Activated CD4-positive, alpha-beta memory T cell treated with anti-CD3 and anti-CD28 coated beads, Interleukin-2, amount 10 ng/mL, durations not matched to agents 7 days and 5 days (primary cell): ENCODE results near the gene GAP43. TPM values are rescaled to one million over a fixed set of nuclear protein-coding genes. Genes with fewer than 3 reads are reported as not detected.

ENCODE experiments used
- CTCF ChIA-PET: fragments of 350-600 bp; sonication (Branson Sonifier 250); formaldehyde crosslinking; loops from one replicate; lab custom pipeline; 2021; ENCODE audit warnings: antibody characterized with exemption, inconsistent platforms; lab: Charles Lee
- POLR2A ChIA-PET: fragments of 350-600 bp; sonication (Branson Sonifier 250); formaldehyde crosslinking; loops from one replicate; lab custom pipeline; 2021; ENCODE audit warnings: antibody characterized with exemption; lab: Charles Lee
- DNase-seq: peaks from one replicate; pipeline ENCODE4 v3.0.0-alpha.2; 2020
- H3K27ac Mint-ChIP-seq: one replicate; pipeline ENCODE4 v1.8.0; 2021; ENCODE audit warnings: mild to moderate bottlenecking, mixed read lengths
- H3K27me3 Mint-ChIP-seq: one replicate; pipeline ENCODE4 v1.8.0; 2021; ENCODE audit warnings: mixed read lengths
- H3K36me3 Mint-ChIP-seq: one replicate; pipeline ENCODE4 v1.8.0; 2021; ENCODE audit warnings: low read depth, mixed read lengths
- H3K4me1 Mint-ChIP-seq: one replicate; pipeline ENCODE4 v1.8.0; 2021; ENCODE audit warnings: mixed read lengths
- H3K4me3 Mint-ChIP-seq: one replicate; pipeline ENCODE4 v1.8.0; 2021; ENCODE audit warnings: mild to moderate bottlenecking, mixed read lengths
- H3K9me3 Mint-ChIP-seq: one replicate; pipeline ENCODE4 v1.8.0; 2021; ENCODE audit warnings: mixed read lengths
- total RNA-seq, 2 experiments: library from RNA; stranded (reverse); gene quantifications; one replicate each; pipeline ENCODE4 v1.2.3, GENCODE V29; 2021

The GAP43 gene
- total RNA-seq, 2 experiments from 2014 or later, result not detected

DNA sequence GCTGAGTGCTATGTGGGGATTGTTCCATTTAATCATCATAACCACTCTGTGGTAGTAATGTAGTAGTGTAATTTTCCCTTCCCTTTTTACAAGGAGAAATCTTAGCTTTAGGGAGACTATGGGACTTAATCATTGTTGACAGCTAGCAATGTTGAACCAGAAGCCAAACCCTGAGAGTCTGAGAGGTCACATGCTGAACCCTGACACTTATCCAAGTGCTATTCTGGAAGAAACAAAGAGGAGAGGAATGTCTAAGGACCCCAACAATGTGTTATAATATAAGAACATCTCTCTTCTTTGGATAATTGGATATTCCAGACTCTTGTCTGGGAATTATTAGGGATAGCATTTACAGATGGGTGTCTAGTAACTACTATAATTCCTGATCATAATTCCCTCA lies 58.4 kb downstream of the GAP43 start:
- no peaks in the 10 kb centered on the region for H3K9me3 Mint-ChIP-seq
- ChIA-PET POLR2A (no interaction called here), CTCF (no interaction called here)
- no peak for DNase-seq
- H3K4me3 Mint-ChIP-seq, result no peak overlapping the region
- no peaks in the 10 kb centered on the region for H3K4me1 Mint-ChIP-seq
- no peak overlapping the region for H3K27ac Mint-ChIP-seq
- peaks cover 23% of the 10 kb centered on the region for H3K27me3 Mint-ChIP-seq
- H3K36me3 Mint-ChIP-seq, result no peaks in the 10 kb centered on the region

DNA sequence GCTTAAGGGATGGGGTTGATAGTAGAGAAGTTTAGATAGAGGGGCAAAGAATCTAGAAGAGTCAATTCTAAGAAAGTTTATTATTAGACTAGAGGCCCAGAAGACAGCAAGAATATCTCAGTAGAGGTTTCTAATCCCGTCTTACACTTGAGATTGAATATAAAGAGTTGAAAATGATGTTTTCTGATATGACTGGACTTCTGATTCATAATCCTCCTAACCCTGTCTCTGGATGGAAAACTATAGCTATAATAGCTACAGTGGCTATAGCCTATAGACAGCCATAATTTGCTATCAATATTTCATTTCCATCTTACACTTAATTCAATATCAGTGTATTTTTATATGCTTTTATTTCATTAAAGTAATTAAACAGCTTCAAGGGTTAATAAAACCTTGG lies 60.0 kb downstream of the GAP43 start:
- POLR2A ChIA-PET, result no interaction called here
- Mint-ChIP-seq H3K27ac (no peak overlapping the region), H3K36me3 (no peaks in the 10 kb centered on the region), H3K4me3 (no peak overlapping the region), H3K27me3 (peaks cover 18% of the 10 kb centered on the region), H3K9me3 (no peaks in the 10 kb centered on the region), H3K4me1 (no peaks in the 10 kb centered on the region)
- CTCF ChIA-PET, result interaction anchor here (2.4 kb wide), 1 partner anchor 25 kb away, joined by 7 read pairs; no protein-coding TSS in a partner anchor
- no peak for DNase-seq

DNA sequence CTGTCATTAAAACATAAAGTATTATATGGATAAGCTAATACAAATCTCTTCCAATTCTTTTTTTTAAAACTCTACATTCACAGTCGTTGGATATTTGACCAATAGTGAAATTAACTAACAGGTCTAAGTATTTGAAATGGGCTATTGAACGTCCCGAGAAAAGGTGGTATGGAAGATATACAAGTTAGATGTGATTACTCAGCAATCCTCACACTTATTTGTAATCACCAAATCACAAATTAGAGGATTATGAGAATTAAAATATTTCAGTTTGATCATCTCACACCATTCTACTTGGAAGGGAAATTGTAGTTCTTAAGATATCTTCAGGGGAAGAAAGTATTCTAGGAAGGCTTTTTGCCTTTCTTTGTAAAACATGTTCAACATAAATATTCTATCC lies 60.5 kb downstream of the GAP43 start:
- no peak for DNase-seq
- H3K4me3 Mint-ChIP-seq, result no peak overlapping the region
- no peaks in the 10 kb centered on the region for H3K36me3 Mint-ChIP-seq
- no peak overlapping the region for H3K27ac Mint-ChIP-seq
- no peaks in the 10 kb centered on the region for H3K9me3 Mint-ChIP-seq
- H3K27me3 Mint-ChIP-seq, result peaks cover 17% of the 10 kb centered on the region
- ChIA-PET POLR2A (no interaction called here), CTCF (interaction anchor here (2.4 kb wide), 1 partner anchor 26 kb away, joined by 7 read pairs; no protein-coding TSS in a partner anchor)
- no peaks in the 10 kb centered on the region for H3K4me1 Mint-ChIP-seq

DNA sequence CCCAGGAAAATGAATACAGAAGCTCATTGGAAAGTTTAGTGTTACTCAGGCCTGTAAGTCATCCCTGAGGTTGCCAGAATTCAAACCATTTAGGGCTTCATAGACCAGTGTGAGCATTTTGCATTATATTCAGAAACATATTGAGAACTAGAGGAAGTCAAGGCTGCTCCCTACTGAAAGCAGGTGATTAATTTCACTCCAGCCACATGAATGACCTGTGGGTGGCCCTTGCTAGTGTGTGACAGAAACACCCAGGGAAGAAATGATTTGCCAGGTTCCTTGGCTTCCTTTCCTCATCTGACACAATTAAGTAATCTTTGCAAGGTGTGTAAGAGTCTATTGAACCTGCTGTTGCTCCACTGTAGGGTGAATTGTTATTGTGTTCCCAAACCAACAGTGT lies 61.8 kb downstream of the GAP43 start:
- no peaks in the 10 kb centered on the region for H3K9me3 Mint-ChIP-seq
- no peak overlapping the region for H3K27ac Mint-ChIP-seq
- H3K27me3 Mint-ChIP-seq, result peaks cover 7% of the 10 kb centered on the region
- DNase-seq, result no peak
- no peaks in the 10 kb centered on the region for H3K36me3 Mint-ChIP-seq
- ChIA-PET CTCF (interaction anchor here (2.4 kb wide), 1 partner anchor 27 kb away, joined by 7 read pairs; no protein-coding TSS in a partner anchor), POLR2A (no interaction called here)
- no peaks in the 10 kb centered on the region for H3K4me1 Mint-ChIP-seq
- no peak overlapping the region for H3K4me3 Mint-ChIP-seq

DNA sequence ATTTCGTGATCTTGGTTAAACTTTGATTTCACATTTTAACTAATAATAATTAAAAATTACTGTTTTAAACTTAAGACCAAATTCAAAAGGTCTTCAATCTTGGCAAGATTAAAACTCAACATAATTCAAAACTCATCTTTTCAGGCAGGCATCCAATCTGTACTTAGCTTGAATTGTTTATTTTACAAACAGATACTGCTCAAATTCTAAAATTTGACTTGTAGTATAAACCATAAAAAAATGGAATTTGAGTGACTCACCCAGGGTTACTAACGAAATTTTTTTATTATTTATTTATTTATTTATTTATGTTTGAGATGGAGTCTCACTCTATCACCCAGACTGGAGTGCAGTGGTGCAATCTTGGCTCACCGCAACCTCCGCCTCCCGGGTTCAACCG lies 64.4 kb downstream of the GAP43 start:
- no peak for DNase-seq
- POLR2A ChIA-PET, result no interaction called here
- no peaks in the 10 kb centered on the region for H3K9me3 Mint-ChIP-seq
- no peak overlapping the region for H3K27ac Mint-ChIP-seq
- H3K4me3 Mint-ChIP-seq, result no peak overlapping the region
- peaks cover 2% of the 10 kb centered on the region for H3K27me3 Mint-ChIP-seq
- H3K4me1 Mint-ChIP-seq, result no peaks in the 10 kb centered on the region
- CTCF ChIA-PET, result interaction anchor here (2.0 kb wide), 1 partner anchor 12 kb away, joined by 5 read pairs; no protein-coding TSS in a partner anchor
- no peaks in the 10 kb centered on the region for H3K36me3 Mint-ChIP-seq

DNA sequence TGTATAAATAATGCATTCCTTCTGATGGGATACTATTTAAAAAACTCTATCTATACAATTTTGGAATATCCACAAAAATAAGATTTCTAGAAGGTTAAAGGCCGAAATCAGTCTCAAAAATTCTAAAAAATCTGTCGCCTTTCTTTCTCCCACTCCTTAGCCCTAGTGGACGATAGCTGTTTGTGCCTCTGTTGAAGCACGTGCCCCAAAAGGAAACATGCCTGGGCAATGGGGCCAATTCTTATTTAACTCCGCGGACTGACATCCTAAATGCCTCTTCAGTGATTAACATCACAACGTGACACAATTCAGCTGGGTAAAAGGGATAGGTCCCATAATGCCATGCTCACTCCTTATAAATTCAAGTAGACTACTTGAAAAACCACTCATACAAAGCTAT lies 65.1 kb downstream of the GAP43 start:
- no peak for DNase-seq
- H3K36me3 Mint-ChIP-seq, result no peaks in the 10 kb centered on the region
- peaks cover 2% of the 10 kb centered on the region for H3K27me3 Mint-ChIP-seq
- no peaks in the 10 kb centered on the region for H3K9me3 Mint-ChIP-seq
- H3K27ac Mint-ChIP-seq, result no peak overlapping the region
- CTCF ChIA-PET, result interaction anchor here (2.0 kb wide), 1 partner anchor 12 kb away, joined by 5 read pairs; no protein-coding TSS in a partner anchor
- H3K4me3 Mint-ChIP-seq, result no peak overlapping the region
- no peaks in the 10 kb centered on the region for H3K4me1 Mint-ChIP-seq
- POLR2A ChIA-PET, result no interaction called here

DNA sequence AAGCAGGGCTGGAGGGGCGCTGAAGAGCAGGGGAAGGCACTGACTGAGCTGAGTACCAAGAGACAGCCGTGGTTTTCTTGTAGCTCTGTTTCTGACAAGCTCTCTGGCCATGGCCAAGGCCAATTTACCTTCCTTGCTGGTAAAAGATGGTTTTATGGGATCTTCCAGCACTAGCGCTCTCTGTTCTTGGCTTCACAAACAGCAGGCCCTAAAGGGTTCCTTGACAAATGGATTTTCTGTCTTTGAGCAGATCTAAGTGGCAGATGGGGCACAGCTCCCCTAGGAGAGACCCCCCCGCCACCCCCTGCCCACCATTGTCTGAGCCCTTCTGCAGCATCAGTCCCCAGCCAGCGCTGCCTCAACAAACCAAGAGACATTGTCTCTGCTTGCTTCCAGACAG lies 66.6 kb downstream of the GAP43 start:
- Mint-ChIP-seq H3K27ac (no peak overlapping the region), H3K9me3 (no peaks in the 10 kb centered on the region), H3K4me3 (no peak overlapping the region), H3K4me1 (no peaks in the 10 kb centered on the region), H3K36me3 (no peaks in the 10 kb centered on the region), H3K27me3 (peaks cover 2% of the 10 kb centered on the region)
- ChIA-PET CTCF (interaction anchor here (2.0 kb wide), 1 partner anchor 14 kb away, joined by 5 read pairs; no protein-coding TSS in a partner anchor), POLR2A (no interaction called here)
- DNase-seq, result no peak

DNA sequence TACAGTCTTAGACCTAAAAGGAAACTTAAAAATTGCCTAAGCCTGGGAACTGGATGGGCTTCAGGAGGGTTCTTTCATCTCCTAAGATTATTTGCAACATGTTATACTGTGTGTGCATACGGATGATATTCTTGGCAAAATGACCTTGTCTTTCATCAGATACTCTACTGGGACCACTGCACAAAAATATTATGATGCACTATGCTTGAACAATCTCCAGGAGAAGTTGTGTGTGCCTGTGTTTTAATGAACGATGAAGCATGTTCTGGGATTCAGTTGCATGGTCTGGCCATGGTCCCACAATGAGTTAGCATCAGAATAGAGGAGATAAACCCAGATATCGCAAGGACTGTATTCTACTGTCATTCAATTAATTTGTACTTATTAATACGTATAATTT lies 68.7 kb downstream of the GAP43 start:
- POLR2A ChIA-PET, result no interaction called here
- H3K9me3 Mint-ChIP-seq, result no peaks in the 10 kb centered on the region
- CTCF ChIA-PET, result interaction anchor here (0.8 to 1.7 kb wide), 5 partner anchors 20 to 475 kb away, joined by 3 to 6 read pairs (median 4); no protein-coding TSS in a partner anchor
- H3K4me1 Mint-ChIP-seq, result no peaks in the 10 kb centered on the region
- no peak for DNase-seq
- no peak overlapping the region for H3K4me3 Mint-ChIP-seq
- no peaks in the 10 kb centered on the region for H3K36me3 Mint-ChIP-seq
- no peak overlapping the region for H3K27ac Mint-ChIP-seq
- H3K27me3 Mint-ChIP-seq, result no peaks in the 10 kb centered on the region

DNA sequence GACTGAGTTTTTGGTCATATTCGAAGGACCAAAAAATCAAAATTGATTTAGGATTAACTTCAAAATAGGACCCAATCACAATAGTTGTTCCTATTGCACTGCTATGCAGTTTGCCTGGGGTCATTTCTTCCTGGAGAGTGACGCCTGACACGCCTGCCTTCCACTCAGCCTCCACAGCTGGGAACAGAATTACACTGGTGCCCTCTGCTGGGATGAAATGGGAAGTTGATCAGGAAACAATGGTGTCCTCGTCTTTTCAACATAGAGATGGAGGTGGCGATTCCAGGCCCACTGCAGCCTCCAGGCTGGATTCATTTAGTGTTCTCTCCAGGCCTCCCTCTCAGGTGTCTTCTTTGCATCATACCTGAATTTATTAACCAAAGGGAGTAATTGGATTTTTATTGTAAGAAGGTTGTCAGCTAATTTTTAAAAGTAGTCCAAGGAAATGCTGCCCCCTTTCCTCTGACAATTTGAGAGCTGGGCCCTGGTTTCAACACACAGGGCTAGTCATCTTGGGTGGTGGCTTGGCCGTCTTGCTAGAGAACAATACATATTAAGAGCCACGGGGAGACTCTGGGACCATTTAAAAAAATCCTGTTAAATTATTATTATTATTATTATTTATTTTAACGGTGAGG lies 69.7 kb downstream of the GAP43 start:
- no peaks in the 10 kb centered on the region for H3K27me3 Mint-ChIP-seq
- no peaks in the 10 kb centered on the region for H3K4me1 Mint-ChIP-seq
- ChIA-PET CTCF (interaction anchor here (0.9 to 2.5 kb wide), 6 partner anchors 119 to 602 kb away, joined by 3 to 9 read pairs (median 5); no protein-coding TSS in a partner anchor), POLR2A (no interaction called here)
- no peaks in the 10 kb centered on the region for H3K9me3 Mint-ChIP-seq
- H3K27ac Mint-ChIP-seq, result no peak overlapping the region
- H3K36me3 Mint-ChIP-seq, result no peaks in the 10 kb centered on the region
- DNase-seq, result peak; percentile 66
- H3K4me3 Mint-ChIP-seq, result no peak overlapping the region

DNA sequence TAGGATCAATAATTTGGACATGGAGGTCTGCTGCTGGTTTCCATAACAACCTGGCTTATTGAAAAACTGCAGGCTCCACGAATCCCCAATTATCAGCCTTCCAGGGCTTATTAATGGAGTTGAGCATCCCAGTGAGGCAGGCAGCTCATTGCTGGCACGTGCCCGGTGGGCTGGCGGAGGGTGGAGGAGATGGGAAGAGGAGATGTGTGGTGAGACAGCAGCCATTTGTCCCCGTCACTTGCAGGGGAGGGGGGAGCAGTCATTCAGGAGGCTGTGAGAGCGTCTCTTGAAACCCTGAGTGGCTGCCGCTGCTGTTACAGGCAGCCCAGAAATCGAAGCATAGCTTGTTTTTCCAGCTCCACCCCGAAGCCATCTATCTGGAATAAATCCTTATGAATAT lies 70.6 kb downstream of the GAP43 start:
- H3K4me1 Mint-ChIP-seq, result no peaks in the 10 kb centered on the region
- POLR2A ChIA-PET, result no interaction called here
- no peaks in the 10 kb centered on the region for H3K36me3 Mint-ChIP-seq
- no peak overlapping the region for H3K27ac Mint-ChIP-seq
- no peaks in the 10 kb centered on the region for H3K9me3 Mint-ChIP-seq
- no peaks in the 10 kb centered on the region for H3K27me3 Mint-ChIP-seq
- CTCF ChIA-PET, result interaction anchor here (0.5 to 2.5 kb wide), 9 partner anchors 9 to 603 kb away, joined by 3 to 9 read pairs (median 4); no protein-coding TSS in a partner anchor
- DNase-seq, result no peak
- H3K4me3 Mint-ChIP-seq, result no peak overlapping the region

DNA sequence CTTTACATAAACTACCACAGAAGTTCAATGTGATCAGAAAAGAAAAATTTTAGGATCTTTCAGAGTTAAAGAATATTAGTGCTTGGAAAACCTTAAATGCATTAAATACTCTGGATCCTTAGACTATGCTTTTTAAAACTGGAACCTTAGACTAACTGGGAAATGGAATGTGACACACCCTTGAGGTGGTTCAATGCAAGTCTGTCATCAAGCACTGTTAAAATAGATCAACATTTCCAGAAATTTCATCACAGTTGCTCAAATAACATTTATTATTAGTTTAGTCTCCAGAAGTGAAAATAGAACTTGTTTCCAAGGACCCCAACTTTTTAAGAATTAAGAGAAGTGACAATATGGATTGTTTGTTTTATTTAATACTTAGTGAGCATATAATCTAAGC lies 71.8 kb downstream of the GAP43 start:
- CTCF ChIA-PET, result no interaction called here
- no peaks in the 10 kb centered on the region for H3K9me3 Mint-ChIP-seq

DNA sequence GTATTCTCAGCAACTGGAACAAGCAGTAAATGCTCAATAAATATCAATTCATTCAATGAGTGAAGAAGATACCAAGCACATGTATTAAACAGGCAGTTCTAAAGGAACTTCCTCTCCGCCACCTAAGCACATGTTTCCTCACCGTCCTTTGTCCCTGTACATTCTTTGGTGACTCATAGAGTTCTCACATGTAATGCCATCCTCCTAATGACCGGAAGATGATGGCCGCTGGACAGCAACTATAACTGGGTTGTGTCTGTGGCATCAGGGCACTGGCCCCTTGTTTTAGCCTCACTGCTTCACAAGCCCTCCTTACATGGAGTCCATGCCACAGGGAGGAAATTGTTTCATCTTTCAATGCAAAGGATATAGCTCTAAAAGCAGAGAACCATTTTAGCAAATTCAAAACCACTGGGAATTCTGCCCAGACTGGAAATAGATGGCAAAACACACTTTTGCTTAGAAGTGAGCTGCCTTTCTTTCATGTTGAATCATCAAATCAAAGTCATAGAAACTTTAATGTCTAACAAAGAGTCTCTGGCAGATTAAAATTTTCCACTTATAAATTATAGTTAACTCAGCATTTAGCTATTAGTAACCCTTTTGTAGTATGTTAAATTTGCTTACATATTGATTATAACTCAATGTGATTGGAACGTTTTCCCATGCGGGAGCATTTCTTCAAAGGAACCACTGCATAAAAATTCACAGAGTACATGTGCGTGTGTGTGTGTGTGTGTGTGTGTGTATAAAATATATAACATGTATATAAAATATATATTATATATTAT lies 74.1 kb downstream of the GAP43 start:
- H3K36me3 Mint-ChIP-seq, result no peaks in the 10 kb centered on the region
- no peak overlapping the region for H3K4me3 Mint-ChIP-seq
- H3K27ac Mint-ChIP-seq, result no peak overlapping the region
- H3K27me3 Mint-ChIP-seq, result no peaks in the 10 kb centered on the region
- POLR2A ChIA-PET, result no interaction called here
- H3K9me3 Mint-ChIP-seq, result no peaks in the 10 kb centered on the region
- no peak for DNase-seq
- CTCF ChIA-PET, result interaction anchor here (1.1 kb wide), 1 partner anchor 86 kb away, joined by 3 read pairs; no protein-coding TSS in a partner anchor
- no peaks in the 10 kb centered on the region for H3K4me1 Mint-ChIP-seq

More for the DNA sequence above, 71.8 kb downstream of the GAP43 start:
- Mint-ChIP-seq H3K4me1 (no peaks in the 10 kb centered on the region), H3K36me3 (no peaks in the 10 kb centered on the region), H3K4me3 (no peak overlapping the region), H3K27me3 (no peaks in the 10 kb centered on the region), H3K27ac (no peak overlapping the region)
- POLR2A ChIA-PET, result no interaction called here
- no peak for DNase-seq
